ENCODE measurements around the gene HBZ. TPM values are rescaled to one million over a fixed set of nuclear protein-coding genes. Genes with fewer than 3 reads are reported as not detected.
"Not testable (repeated sequence)": the region's sequence is repeated elsewhere in the genome, so short reads cannot be mapped to it uniquely, and the experiment has no call there.

HBZ gene
- total RNA-seq, 1 donor: not detected

- DNase-seq (ENCODE audit: low read depth in 2 of 3, low spot score in 2 of 3): no peak
Observed at GRCh38 chr16:132120-132519, 20.3 kb upstream of the HBZ start.

DNA sequence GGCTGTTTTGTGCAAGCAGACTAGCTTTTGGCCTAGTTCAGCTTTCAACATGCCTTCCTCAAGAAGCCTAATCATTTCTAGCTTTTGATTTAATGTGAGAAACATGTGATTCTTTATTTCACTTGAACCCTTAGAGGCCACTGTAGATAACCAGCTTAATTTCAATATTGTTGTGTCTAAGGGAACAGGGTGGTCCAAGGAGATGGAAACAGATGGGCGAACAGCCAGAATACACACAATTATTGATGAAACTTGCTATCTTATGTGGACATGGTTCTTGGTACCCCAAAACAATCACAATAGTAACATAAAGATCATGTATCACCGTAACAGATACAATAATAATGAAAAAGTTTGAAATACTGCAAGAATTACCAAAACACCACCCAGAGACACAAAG lies 18.7 kb upstream of the HBZ start:
- DNase-seq (ENCODE audit: low read depth in 2 of 3, low spot score in 2 of 3): no peak

- peak in 2 of 3 donors; percentile 26 to 37 for DNase-seq (ENCODE audit: low read depth in 2 of 3, low spot score in 2 of 3)
Observed at GRCh38 chr16:138049-138417, 14.4 kb upstream of the HBZ start.

DNA sequence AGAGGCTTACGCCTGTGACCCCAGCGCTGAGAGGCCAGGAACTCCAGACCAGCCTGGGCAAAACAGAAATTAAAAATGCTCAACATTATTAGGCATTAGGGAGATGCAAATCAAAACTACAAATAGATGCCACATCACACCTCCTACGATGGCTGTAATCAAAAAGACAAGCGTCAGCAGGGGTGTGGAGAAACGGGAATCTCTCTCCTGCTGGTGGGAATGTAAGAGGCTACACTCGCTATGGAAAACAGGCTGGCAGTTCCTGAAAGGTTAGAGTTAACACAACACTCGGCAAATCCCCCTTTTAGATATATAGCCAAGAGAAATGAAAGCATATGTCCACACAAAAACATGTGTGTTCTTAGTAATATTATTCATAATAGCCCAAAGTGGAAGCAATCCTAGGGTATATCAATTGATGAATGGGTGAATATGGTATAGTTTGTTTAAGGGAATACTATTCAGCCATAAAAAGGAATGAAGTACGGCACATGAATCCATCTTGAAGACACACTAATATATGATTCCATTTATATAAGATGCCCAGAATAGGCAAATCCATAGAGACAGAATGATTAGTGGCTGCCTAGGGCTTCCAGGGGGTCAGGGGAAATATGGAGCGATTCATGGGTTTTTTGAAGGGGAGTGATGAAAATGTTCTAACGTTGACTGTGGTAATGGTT lies 12.1 kb upstream of the HBZ start:
- DNase-seq (ENCODE audit: low read depth in 2 of 3, low spot score in 2 of 3): no peak

GRCh38 chr16:142405-142967 lies 10.0 kb upstream of the HBZ start:
- no peak for DNase-seq (ENCODE audit: low read depth in 2 of 3, low spot score in 2 of 3)

DNA sequence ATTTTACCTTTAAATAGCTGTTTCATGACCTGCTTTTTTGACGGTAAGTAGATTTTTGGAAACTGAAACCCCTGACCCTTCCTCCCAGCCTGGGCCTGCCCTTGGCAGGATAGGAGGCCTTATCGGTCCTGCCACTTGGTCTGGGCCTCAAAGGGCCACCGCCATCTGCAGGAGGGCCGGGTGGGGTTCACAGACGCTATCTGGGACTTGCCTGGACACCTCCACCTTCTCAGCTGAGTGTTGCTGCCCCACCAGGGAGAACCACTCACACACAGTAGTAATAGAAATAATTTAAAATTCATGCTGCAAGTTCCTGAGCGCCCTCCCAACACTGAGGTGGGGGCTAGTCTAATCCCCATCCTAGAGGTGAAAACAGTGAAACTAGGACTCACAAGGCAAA lies 9.4 kb upstream of the HBZ start:
- no peak for DNase-seq (ENCODE audit: low read depth in 2 of 3, low spot score in 2 of 3)

DNA sequence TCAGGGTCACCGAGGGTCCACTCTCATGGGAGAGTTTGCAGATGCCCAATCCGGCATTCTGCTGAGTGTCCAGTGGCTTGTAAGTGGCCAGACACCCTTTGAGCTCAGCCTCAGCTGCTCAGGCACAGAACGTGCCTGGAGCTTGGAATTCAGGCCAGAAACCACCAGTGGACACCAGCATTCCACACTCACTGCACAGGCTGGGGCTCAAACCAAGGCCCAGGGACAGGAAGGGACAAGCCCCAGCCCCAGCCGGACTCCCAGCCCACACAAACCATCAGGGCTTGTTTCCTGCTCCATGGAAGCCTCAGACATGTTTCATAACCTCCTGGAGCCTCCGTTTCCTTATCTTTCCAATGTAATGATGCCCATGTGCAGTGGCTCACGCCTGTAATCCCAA lies 9.0 kb upstream of the HBZ start:
- no peak for DNase-seq (ENCODE audit: low read depth in 2 of 3, low spot score in 2 of 3)

GRCh38 chr16:144797-145252 lies 7.6 kb upstream of the HBZ start:
- DNase-seq (ENCODE audit: low read depth in 2 of 3, low spot score in 2 of 3): no peak

DNA sequence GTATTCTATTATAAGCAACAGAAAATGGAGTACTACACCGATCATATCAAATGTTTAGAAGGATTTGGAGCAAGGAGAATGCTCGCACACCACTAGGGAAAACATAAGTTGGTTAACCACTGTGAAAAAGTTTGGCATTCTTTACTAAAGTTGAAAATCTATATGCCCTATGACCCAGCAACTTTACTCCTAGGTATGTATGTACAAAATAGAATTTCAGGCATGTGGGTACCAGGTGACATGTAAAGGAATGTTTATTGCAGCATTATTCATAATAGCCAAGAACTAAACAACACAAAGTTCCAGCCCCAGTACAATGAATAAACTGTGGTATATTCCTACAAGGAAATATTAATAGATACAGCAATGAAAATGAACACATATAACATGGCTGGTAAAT lies 5.8 kb upstream of the HBZ start:
- no peak for DNase-seq (ENCODE audit: low read depth in 2 of 3, low spot score in 2 of 3)

- no peak for DNase-seq (ENCODE audit: low read depth in 2 of 3, low spot score in 2 of 3)
Observed at GRCh38 chr16:149024-149660, 3.3 kb upstream of the HBZ start.

- DNase-seq (ENCODE audit: low read depth in 2 of 3, low spot score in 2 of 3): not testable (repeated sequence)
Observed at GRCh38 chr16:153129-153521, 681 bp downstream of the HBZ start.

DNA sequence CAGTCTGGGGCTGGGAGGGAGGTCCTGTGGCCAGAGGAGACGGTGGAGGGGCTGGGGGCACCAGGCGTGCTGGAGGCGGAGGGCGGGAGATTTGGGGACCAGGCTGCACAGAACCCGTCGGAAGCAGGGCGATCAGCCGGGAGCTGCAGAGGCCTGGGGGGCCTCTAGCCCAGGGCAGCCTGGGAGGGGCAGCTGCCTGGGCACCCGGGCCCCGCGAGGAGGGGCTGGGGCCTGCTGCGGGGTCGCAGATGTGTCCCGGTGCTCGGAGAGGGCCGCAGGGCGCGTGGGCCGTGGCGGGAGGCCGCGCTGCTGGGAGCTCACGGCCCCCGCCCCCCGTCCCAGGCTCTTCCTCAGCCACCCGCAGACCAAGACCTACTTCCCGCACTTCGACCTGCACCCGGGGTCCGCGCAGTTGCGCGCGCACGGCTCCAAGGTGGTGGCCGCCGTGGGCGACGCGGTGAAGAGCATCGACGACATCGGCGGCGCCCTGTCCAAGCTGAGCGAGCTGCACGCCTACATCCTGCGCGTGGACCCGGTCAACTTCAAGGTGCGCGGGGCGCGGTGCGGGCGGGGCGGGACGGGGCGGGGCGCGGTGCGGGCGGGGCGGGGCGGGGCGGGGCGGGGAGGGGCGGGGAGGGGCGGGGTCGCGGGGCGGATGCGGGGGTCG lies 1.2 kb downstream of the HBZ start:
- not testable (repeated sequence) for DNase-seq (ENCODE audit: low read depth in 2 of 3, low spot score in 2 of 3)

GRCh38 chr16:154217-155030 lies 2.0 kb downstream of the HBZ start:
- peak in 2 of 3 donors; percentile 33 to 40 for DNase-seq (ENCODE audit: low read depth in 2 of 3, low spot score in 2 of 3)

DNA sequence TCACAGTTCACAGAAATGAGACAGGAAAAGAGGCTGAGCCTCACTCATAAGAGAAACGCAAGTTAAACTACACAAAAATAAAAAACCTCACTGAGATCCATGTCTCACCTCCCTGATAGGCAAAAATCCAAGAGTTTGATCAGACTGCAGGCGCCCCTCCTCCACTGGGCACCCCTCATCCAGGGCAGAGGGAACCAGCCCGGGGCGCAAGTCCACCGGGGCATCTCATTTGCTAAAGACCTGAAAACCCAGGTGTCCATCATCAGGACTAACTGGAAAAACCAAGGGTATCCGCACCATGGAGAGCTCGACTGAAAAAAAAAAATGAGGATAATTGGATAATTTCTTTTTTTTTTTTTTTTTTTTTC lies 2.6 kb downstream of the HBZ start:
- no peak for DNase-seq (ENCODE audit: low read depth in 2 of 3, low spot score in 2 of 3)

GRCh38 chr16:159136-159849 lies 6.8 kb downstream of the HBZ start:
- no peak for DNase-seq (ENCODE audit: low read depth in 2 of 3, low spot score in 2 of 3)

- DNase-seq (ENCODE audit: low read depth in 2 of 3, low spot score in 2 of 3): not testable (repeated sequence)
Observed at GRCh38 chr16:160242-160641, 7.8 kb downstream of the HBZ start.

- no peak for DNase-seq (ENCODE audit: low read depth in 2 of 3, low spot score in 2 of 3)
Observed at GRCh38 chr16:160691-161190, 8.3 kb downstream of the HBZ start.

DNA sequence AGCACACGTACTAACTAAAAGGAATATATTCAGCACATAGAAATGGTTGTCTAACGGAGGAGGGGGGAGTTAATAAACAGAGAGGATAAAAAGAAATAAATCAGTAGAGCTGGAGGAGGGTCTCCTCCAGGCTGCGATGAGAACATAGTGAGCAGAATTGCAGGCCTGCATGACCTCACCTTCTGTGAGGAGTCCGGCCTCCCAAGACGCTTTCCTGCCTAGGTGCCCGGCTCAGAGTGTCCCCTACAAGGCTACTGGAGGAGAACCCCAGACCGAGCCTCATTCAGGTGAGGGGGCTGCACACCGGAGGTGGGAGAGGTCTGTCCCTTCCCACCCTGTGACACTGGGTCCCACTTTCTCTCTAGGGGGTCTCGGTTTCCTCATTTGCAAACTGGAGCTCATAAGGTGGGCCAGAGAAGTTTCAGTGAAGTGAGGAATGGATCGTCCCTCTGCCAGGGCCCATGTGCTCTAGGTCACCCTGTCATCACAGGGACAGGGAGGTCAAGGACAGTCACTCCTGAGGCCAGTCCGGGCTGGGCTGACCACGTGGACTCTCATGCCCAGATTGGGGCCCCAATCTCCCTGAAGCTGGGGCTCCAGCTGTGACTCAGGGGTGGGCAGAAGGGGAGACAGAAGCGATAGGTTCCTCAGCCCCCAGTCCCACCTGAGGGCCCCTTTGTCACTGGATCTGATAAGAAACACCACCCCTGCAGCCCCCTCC lies 10.0 kb downstream of the HBZ start:
- DNase-seq (ENCODE audit: low read depth in 2 of 3, low spot score in 2 of 3): no peak

- DNase-seq (ENCODE audit: low read depth in 2 of 3, low spot score in 2 of 3): not testable (repeated sequence)
Observed at GRCh38 chr16:163139-163538, 10.7 kb downstream of the HBZ start.
